ENCODE results near the gene ZNF680. TPM values are rescaled to one million over a fixed set of nuclear protein-coding genes. Genes with fewer than 3 reads are reported as not detected.

Gene ZNF680
- total RNA-seq (10.0 and 12.2 TPM in 2 replicates), polyA plus RNA-seq (13.0 and 16.0 TPM in 2 replicates)

- no peaks in the 10 kb centered on the region for H3K27me3 ChIP-seq
- TF ChIP-seq, protein P1, sequence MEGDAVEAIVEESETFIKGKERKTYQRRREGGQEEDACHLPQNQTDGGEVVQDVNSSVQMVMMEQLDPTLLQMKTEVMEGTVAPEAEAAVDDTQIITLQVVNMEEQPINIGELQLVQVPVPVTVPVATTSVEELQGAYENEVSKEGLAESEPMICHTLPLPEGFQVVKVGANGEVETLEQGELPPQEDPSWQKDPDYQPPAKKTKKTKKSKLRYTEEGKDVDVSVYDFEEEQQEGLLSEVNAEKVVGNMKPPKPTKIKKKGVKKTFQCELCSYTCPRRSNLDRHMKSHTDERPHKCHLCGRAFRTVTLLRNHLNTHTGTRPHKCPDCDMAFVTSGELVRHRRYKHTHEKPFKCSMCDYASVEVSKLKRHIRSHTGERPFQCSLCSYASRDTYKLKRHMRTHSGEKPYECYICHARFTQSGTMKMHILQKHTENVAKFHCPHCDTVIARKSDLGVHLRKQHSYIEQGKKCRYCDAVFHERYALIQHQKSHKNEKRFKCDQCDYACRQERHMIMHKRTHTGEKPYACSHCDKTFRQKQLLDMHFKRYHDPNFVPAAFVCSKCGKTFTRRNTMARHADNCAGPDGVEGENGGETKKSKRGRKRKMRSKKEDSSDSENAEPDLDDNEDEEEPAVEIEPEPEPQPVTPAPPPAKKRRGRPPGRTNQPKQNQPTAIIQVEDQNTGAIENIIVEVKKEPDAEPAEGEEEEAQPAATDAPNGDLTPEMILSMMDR (IDR thresholded peaks at IDR 0.05; ENCODE audit: low read depth, low read length), result no peak
- H3K36me3 ChIP-seq, result no peaks in the 10 kb centered on the region
- peak within 1 kb of the TSS; percentile 92 for H3K4me3 ChIP-seq
- H3K9me3 ChIP-seq (ENCODE audit: low read depth), result no peaks in the 10 kb centered on the region
- DNase-seq (ENCODE audit: low read depth in 1 of 2, low spot score in 1 of 2), result peak; percentile 95 to 97
- peak within 1 kb of the TSS; percentile 88 for H3K27ac ChIP-seq
- no peaks in the 10 kb centered on the region for H3K4me1 ChIP-seq (ENCODE audit: low read depth)
Observed at GRCh38 chr7:64562626-64563278, at the start of gene ZNF680. Gene ZNF680, minus strand, starts transcription at chr7:64563071. Its CDS starts 117 bp downstream, at chr7:64562954.

- DNase-seq (ENCODE audit: low read depth in 1 of 2, low spot score in 1 of 2), result no peak
- no peaks in the 10 kb centered on the region for H3K4me1 ChIP-seq (ENCODE audit: low read depth)
- H3K27ac ChIP-seq, result no peak overlapping the region
- no peaks in the 10 kb centered on the region for H3K27me3 ChIP-seq
- H3K36me3 ChIP-seq, result no peaks in the 10 kb centered on the region
- TF ChIP-seq, protein P1 (IDR thresholded peaks at IDR 0.05; ENCODE audit: low read depth, low read length), result no peak
- H3K9me3 ChIP-seq (ENCODE audit: low read depth), result no peaks in the 10 kb centered on the region
- no peak overlapping the region for H3K4me3 ChIP-seq
Observed at GRCh38 chr7:64612452-64612851, 49.6 kb upstream of the ZNF680 start.

DNA sequence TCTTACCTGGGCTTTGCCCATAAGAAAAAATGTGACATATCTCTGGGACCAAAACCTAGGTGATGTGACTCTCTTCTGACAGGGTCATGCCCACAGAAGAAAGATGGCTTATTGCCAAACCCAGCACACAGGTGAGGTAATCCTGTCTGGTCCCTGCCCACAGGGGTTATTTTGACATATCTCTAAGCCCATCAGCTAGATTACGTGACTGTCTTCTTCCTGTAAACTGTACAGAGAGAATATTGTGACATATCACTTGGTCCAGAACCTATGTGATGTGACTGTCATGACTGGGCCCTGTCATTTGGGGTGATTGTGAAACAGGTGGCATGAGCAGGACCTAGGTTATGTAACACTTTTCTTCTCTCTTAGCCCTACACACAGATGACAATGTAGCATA, 48.8 kb upstream of the ZNF680 start:
- no peaks in the 10 kb centered on the region for H3K4me1 ChIP-seq (ENCODE audit: low read depth)
- no peak for DNase-seq (ENCODE audit: low read depth in 1 of 2, low spot score in 1 of 2)
- H3K27me3 ChIP-seq, result no peaks in the 10 kb centered on the region
- H3K36me3 ChIP-seq, result no peaks in the 10 kb centered on the region
- TF ChIP-seq, protein P1 (IDR thresholded peaks at IDR 0.05; ENCODE audit: low read depth, low read length), result no peak
- H3K9me3 ChIP-seq (ENCODE audit: low read depth), result no peaks in the 10 kb centered on the region
- no peak overlapping the region for H3K4me3 ChIP-seq
- H3K27ac ChIP-seq, result no peak overlapping the region

- H3K9me3 ChIP-seq (ENCODE audit: low read depth), result no peaks in the 10 kb centered on the region
- no peak for DNase-seq (ENCODE audit: low read depth in 1 of 2, low spot score in 1 of 2)
- TF ChIP-seq, protein P1 (IDR thresholded peaks at IDR 0.05; ENCODE audit: low read depth, low read length), result no peak
Observed at GRCh38 chr7:64610997-64611396, 48.1 kb upstream of the ZNF680 start.

GRCh38 chr7:64608116-64608910, 45.4 kb upstream of the ZNF680 start:
- no peaks in the 10 kb centered on the region for H3K9me3 ChIP-seq (ENCODE audit: low read depth)
- no peaks in the 10 kb centered on the region for H3K4me1 ChIP-seq (ENCODE audit: low read depth)
- no peak overlapping the region for H3K4me3 ChIP-seq
- H3K27ac ChIP-seq, result no peak overlapping the region
- TF ChIP-seq, protein P1 (IDR thresholded peaks at IDR 0.05; ENCODE audit: low read depth, low read length), result no peak
- no peaks in the 10 kb centered on the region for H3K36me3 ChIP-seq
- H3K27me3 ChIP-seq, result no peaks in the 10 kb centered on the region
- DNase-seq (ENCODE audit: low read depth in 1 of 2, low spot score in 1 of 2), result no peak

More at GRCh38 chr7:64610997-64611396, 48.1 kb upstream of the ZNF680 start:
- no peaks in the 10 kb centered on the region for H3K36me3 ChIP-seq
- H3K27ac ChIP-seq, result no peak overlapping the region
- no peak overlapping the region for H3K4me3 ChIP-seq
- H3K27me3 ChIP-seq, result no peaks in the 10 kb centered on the region
- H3K4me1 ChIP-seq (ENCODE audit: low read depth), result no peaks in the 10 kb centered on the region

All from cardiac muscle cell (in vitro differentiated cells and primary cell).